Stimulated activated naive CD4-positive, alpha-beta T cell (primary cell): ENCODE results near the gene CDCA4.

Experiments used
- DNase-seq, 6 experiments: peaks; one replicate each; lab custom pipeline; 2025; lab: John Stamatoyannopoulos, UW

The CDCA4 gene

GRCh38 chr14:104989236-104989950 is 31.5 kb downstream of the CDCA4 start:
- DNase-seq, result no peak

GRCh38 chr14:104986487-104987164 is 34.3 kb downstream of the CDCA4 start:
- DNase-seq, result no peak

GRCh38 chr14:104985675-104986486 is 35.0 kb downstream of the CDCA4 start, which contains the start of gene CLBA1:
CLBA1 (plus strand) TSS chr14:104985788; CDS start chr14:104986432, 644 bp downstream.
- DNase-seq, result peak; percentile 75 to 89 (median 84)

GRCh38 chr14:104984056-104984894 is 36.6 kb downstream of the CDCA4 start:
- DNase-seq, result no peak

DNA sequence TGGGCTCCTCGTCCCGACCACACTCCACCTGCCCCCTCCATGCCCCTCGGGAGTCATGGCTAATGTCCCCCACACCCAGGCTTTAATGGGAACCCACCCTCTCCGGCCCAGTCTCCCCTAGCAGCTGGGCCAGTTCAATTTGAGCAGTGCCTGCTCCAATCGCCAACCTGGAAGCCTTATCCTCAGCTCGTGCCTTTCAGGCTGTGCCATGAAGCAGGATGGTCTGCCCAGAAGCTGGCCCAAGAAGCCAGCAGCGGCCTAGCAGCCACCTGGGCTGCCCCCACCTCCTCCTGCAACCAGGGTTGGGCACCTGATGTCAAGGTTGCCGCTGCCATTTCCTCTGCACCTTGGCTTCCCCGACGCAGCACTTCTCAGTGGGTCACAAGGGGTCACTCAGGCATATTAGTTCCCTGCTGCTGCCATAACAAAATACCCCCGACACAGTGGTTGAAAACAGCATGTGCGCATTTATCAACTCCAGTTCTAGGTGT is 37.6 kb downstream of the CDCA4 start:
- no peak for DNase-seq

DNA sequence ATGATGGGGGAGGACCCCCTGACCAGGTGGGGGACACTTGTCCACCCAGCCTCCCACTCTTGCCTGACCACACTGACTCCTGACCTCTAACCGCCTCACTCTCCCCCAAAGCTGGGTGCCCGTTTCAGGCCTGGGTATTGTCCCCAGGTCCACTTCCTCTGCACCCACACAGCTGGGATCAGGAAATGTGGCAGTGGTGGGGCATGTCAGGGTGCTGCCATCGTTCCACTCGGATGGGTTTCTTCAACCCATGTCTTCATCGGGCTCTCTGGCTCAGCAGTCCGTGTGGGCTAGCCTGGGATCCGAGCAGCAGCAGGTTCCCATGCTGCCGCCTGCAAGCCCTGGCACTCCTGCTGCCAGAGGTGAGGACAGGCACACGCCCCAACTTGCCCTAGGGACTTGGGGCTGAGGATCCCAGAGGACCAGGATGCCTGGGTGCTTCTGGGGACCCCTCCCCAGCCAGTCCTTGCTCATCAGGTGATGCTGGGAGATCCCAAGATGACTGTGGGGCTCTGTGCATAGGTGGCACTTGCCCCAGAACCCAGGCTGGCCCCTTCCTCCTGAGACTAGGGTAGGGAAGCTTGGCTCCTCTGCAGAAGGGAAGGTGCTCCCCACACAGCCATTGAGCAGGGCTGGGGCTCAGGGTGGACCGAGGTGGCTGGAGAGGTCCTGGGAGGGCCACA is 38.2 kb downstream of the CDCA4 start:
- DNase-seq, result no peak

- no peak for DNase-seq
Observed at GRCh38 chr14:104981699-104982541, 39.0 kb downstream of the CDCA4 start.

GRCh38 chr14:104980611-104981531 is 40.0 kb downstream of the CDCA4 start:
- DNase-seq, result no peak

GRCh38 chr14:104979758-104980610 is 40.9 kb downstream of the CDCA4 start:
- no peak for DNase-seq

DNA sequence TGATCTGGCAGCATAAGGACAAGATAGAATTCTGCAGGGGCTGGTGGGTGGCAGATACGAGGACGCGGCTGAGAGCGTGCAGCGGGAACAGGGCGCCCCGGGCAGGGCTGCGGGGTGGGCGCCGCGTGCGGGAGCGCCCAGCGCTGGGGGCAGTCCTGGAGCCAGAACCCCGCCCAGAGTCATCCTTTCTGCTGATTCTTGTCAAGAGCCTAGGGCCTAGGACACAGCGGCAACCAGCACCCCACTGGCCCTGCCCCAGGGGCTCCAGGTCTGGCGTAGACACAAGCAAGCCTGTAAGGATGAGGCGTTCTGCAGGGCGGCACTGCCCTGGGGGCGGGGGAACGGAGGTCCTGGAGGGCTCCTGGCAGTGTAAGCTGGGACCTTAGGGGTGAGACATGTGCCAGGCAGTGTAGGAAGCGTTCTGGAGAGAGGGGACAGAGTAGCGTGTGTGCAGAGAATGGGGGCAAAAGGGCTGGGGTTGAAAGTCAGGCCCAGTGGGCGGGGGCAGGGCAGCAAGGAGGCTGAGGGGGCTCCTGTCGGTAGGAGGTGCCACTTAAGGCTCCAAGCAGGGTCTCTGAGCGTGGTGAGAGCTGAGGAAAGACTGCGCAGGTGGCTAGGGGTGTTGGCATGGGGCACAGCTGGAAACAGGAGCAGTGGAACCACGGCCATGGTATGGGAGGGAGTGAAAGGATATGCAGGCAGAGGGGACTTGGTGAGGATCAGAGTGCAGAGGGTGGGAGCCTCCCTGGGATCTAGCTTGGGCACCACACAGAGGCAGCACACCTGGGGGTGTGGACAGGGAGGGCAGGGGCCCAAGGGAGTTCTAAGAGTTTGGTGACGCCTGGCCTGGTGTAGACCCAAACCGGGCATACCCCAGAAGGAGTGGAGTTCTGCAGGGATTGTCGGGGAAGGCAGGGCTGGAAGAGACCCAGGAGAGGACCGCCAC is 41.9 kb downstream of the CDCA4 start:
- DNase-seq, result no peak

- DNase-seq, result peak in 5 of 6 experiments; percentile 28 to 51 (median 40)
Observed at GRCh38 chr14:104977681-104978653, 42.9 kb downstream of the CDCA4 start, which contains the start of gene AHNAK2. AHNAK2 (minus strand) TSS chr14:104978374; CDS start chr14:104978237, 137 bp downstream.

GRCh38 chr14:104977008-104977680 is 43.7 kb downstream of the CDCA4 start:
- DNase-seq, result no peak

DNA sequence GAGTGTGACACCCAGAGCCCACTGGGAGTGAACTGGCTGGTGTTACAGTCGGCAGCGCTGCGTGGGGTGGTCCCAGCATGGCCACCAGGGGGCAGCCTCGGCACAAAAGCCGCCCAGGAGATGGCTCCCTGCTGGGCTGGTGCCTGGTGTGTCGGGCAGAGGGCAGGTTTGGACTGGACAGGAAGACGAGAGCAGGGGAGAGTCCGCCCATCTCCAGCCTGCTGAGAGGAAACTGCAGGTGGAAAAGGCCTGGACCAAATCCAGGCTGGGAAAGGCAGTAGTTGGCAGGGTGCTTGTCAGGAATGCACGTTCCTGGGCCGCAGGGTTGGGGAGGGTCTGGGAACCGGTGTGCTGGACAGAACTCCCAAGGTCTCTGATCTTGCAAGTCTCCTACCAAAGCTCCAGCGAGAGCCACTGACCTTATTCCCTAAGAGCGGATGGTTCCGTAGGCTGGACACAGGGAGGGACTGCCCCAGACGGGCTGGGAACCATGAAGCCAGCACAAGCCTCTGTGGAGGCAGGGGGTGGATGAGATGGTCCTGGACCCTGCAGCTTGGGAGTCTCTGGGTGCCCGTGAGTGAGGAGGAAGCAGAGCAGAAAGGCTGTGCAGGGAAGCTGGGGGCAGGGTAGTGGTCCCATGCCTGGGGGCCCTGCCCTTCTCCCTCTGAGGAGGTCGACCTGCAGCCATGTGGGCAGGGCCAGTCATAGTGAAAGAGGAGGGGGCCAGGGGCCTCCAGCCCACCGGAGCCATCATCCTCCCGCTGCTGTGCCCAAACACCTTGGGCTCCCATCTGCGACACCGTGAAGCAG is 44.5 kb downstream of the CDCA4 start:
- DNase-seq, result peak; percentile 61 to 87 (median 79)
